Measurements from ENCODE around the gene ZBTB34.

Gene ZBTB34

DNA sequence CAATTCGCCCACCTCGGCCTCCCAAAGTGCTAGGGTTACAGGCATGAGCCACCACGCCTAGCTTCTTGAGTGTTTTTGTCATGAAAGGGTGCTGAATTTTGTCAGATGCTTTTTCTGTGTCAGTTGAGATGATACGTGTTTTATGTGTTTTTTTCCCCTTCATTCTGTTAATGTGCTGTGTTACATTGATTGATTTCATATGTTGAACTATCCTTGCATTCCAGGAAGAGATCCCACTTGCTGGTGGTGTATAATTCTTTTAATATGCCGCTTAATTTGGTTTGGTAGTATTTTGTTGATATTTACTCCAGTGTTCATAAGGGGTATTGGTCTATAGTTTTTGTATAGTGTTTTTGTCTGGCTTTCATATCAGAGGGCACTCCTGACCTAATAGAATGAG, 42.0 kb upstream of the ZBTB34 start:
- Histone ChIP-seq H3F3A (ENCODE audit: insufficient read depth) (0 out of 2 replicates have a peak, but pooled peaks cover 5% of the 10 kb centered on the region), H3K79me2 (ENCODE audit: insufficient read depth, low read length) (peaks cover 36% of the 10 kb centered on the region)

GRCh38 chr9:126819482-126819881, 41.0 kb upstream of the ZBTB34 start:
- Histone ChIP-seq H3K9me2 (replicated peaks; ENCODE audit: insufficient read depth, low read length) (no peaks in the 10 kb centered on the region), H3K9me3 (ENCODE audit: insufficient read depth, low read length) (peaks cover 9% of the 10 kb centered on the region; the same call in 1 of the 2 replicates), H3K9ac (ENCODE audit: low read length) (no peak overlapping the region), H3K36me3 (ENCODE audit: low read length) (peaks cover 23% of the 10 kb centered on the region), H3K4me2 (ENCODE audit: low read depth, low read length, poor library complexity, severe bottlenecking) (no peak overlapping the region), H3K79me2 (ENCODE audit: insufficient read depth, low read length) (peaks cover 34% of the 10 kb centered on the region), H4K20me1 (ENCODE audit: low read depth, low read length) (no peaks in the 10 kb centered on the region), H3K27me3 (ENCODE audit: low read length) (no peaks in the 10 kb centered on the region), H2AFZ (ENCODE audit: low read depth, low read length, severe bottlenecking) (no peak overlapping the region), H3F3A (ENCODE audit: insufficient read depth) (0 out of 2 replicates have a peak, but pooled peaks cover 5% of the 10 kb centered on the region), H3K27ac (ENCODE audit: low read depth, low read length) (no peak overlapping the region), H3K4me3 (ENCODE audit: insufficient read depth, low read length, poor library complexity, severe bottlenecking) (no peak overlapping the region)
- TF ChIP-seq, protein P1, sequence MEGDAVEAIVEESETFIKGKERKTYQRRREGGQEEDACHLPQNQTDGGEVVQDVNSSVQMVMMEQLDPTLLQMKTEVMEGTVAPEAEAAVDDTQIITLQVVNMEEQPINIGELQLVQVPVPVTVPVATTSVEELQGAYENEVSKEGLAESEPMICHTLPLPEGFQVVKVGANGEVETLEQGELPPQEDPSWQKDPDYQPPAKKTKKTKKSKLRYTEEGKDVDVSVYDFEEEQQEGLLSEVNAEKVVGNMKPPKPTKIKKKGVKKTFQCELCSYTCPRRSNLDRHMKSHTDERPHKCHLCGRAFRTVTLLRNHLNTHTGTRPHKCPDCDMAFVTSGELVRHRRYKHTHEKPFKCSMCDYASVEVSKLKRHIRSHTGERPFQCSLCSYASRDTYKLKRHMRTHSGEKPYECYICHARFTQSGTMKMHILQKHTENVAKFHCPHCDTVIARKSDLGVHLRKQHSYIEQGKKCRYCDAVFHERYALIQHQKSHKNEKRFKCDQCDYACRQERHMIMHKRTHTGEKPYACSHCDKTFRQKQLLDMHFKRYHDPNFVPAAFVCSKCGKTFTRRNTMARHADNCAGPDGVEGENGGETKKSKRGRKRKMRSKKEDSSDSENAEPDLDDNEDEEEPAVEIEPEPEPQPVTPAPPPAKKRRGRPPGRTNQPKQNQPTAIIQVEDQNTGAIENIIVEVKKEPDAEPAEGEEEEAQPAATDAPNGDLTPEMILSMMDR (IDR thresholded peaks at IDR 0.05; ENCODE audit: insufficient read depth, low read length, poor library complexity, severe bottlenecking), result no peak
- TF ChIP-seq EZH2phosphoT487 (conservative IDR thresholded peaks at IDR 0.05; ENCODE audit: low read length), result no peak

More for the DNA sequence above, 42.0 kb upstream of the ZBTB34 start:
- Histone ChIP-seq H2AFZ (ENCODE audit: low read depth, low read length, severe bottlenecking) (no peak overlapping the region), H3K4me3 (ENCODE audit: insufficient read depth, low read length, poor library complexity, severe bottlenecking) (no peak overlapping the region), H3K9me2 (replicated peaks; ENCODE audit: insufficient read depth, low read length) (no peaks in the 10 kb centered on the region), H3K27ac (ENCODE audit: low read depth, low read length) (no peak overlapping the region), H3K9ac (ENCODE audit: low read length) (no peak overlapping the region), H3K9me3 (ENCODE audit: insufficient read depth, low read length) (peaks cover 9% of the 10 kb centered on the region; the same call in 1 of the 2 replicates), H3K27me3 (ENCODE audit: low read length) (no peaks in the 10 kb centered on the region), H3K36me3 (ENCODE audit: low read length) (peaks cover 28% of the 10 kb centered on the region), H3K4me2 (ENCODE audit: low read depth, low read length, poor library complexity, severe bottlenecking) (no peak overlapping the region), H4K20me1 (ENCODE audit: low read depth, low read length) (no peaks in the 10 kb centered on the region)
- no peak for TF ChIP-seq EZH2phosphoT487 (conservative IDR thresholded peaks at IDR 0.05; ENCODE audit: low read length)
- TF ChIP-seq, protein P1 (IDR thresholded peaks at IDR 0.05; ENCODE audit: insufficient read depth, low read length, poor library complexity, severe bottlenecking), result no peak

DNA sequence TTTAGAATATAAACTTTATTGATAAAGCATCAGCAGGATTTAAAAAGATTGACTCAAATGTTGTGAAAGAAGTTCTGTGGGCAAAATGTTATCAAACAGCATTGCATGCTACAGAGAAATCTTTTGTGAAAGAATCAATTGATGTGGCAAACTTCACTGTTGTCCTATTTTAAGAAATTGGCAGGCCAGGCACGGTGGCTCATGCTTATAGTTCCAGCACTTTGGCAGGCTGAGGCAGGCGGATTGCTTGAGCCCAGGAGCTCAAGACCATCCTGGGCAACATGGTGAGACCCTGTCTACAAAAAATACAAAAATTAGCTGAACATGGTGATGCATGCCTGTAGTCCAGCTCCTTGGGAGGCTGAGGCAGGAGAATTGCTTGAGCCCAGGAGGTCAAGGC, 38.2 kb upstream of the ZBTB34 start:
- Histone ChIP-seq H2AFZ (ENCODE audit: low read depth, low read length, severe bottlenecking) (no peak overlapping the region), H3K4me2 (ENCODE audit: low read depth, low read length, poor library complexity, severe bottlenecking) (no peak overlapping the region), H3K27me3 (ENCODE audit: low read length) (no peaks in the 10 kb centered on the region), H3K4me3 (ENCODE audit: insufficient read depth, low read length, poor library complexity, severe bottlenecking) (no peak overlapping the region), H4K20me1 (ENCODE audit: low read depth, low read length) (no peaks in the 10 kb centered on the region), H3K9me3 (ENCODE audit: insufficient read depth, low read length) (peaks cover 9% of the 10 kb centered on the region; the same call in 1 of the 2 replicates), H3K9me2 (replicated peaks; ENCODE audit: insufficient read depth, low read length) (no peaks in the 10 kb centered on the region), H3K36me3 (ENCODE audit: low read length) (peaks cover 19% of the 10 kb centered on the region), H3K9ac (ENCODE audit: low read length) (no peak overlapping the region), H3F3A (ENCODE audit: insufficient read depth) (0 out of 2 replicates have a peak, but pooled peaks cover 5% of the 10 kb centered on the region), H3K79me2 (ENCODE audit: insufficient read depth, low read length) (peaks cover 24% of the 10 kb centered on the region), H3K27ac (ENCODE audit: low read depth, low read length) (no peak overlapping the region)
- TF ChIP-seq EZH2phosphoT487 (conservative IDR thresholded peaks at IDR 0.05; ENCODE audit: low read length), result no peak
- TF ChIP-seq, protein P1 (IDR thresholded peaks at IDR 0.05; ENCODE audit: insufficient read depth, low read length, poor library complexity, severe bottlenecking), result no peak
